Activated CD8-positive, alpha-beta memory T cell treated with anti-CD3 and anti-CD28 coated beads, Interleukin-2, amount 50 U/mL, for 24 hours (primary cell): ENCODE data around the gene DLGAP4.

Experiments used
- DNase-seq: peaks from one replicate; pipeline ENCODE4 v3.0.0-alpha.2; 2020; ENCODE audit errors: extremely low read depth

Gene DLGAP4

GRCh38 chr20:36447101-36447500, 141.0 kb downstream of the DLGAP4 start:
- no peak for DNase-seq

GRCh38 chr20:36449663-36450062, 143.5 kb downstream of the DLGAP4 start:
- no peak for DNase-seq

DNA sequence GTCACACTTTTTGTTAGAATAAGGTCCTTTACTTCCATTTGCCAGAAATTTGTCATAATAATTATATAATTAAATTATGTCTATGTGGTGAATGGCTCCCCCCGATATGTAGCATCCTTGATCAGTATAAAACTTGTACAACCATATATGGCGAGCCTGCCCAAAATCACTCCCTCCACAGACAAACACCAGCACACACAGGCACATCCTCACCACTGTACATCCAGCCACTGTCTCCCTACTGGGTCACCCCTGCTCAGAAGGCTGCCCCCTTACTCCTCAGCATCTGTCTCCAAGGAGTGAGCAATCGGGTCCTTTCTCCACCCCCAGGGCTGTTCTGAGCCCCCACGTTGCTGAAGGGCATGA, 148.2 kb downstream of the DLGAP4 start:
- no peak for DNase-seq

DNA sequence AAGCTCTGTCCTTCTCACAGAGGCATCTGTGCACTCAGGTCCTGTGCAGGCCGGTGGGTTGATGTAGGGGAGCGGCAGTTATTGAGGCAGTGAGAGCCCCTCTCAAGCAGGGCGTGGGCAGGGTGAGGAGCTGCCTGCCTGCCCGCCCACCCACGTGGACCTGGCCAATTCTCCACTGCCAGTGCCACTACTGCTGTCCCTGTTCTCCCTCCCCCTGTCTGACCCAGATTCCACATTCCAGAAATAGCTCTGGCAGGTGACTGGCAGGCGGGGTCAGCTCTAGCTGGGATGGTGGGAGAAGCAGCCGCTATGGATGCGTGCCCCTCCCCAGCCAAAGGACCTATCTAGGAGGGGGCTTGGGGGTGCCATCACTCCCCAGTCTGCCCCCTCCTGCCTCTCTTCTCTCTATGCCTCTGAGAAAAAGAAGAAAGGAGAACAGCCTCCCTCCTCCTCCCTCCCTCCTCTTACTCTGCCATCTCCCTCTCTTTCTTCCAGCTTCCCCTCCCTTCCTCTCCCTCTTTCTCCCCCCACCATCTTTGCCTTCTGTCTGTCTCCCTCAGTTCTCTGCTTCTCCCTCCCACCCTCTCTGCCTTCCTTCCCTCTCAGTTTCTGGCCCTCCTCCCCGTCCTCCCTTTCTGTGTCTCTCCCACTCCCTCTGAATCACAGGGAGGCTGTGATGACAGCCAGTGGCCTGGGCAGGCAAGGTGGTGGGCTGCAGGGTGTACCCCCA, 148.7 kb downstream of the DLGAP4 start:
- no peak for DNase-seq

DNA sequence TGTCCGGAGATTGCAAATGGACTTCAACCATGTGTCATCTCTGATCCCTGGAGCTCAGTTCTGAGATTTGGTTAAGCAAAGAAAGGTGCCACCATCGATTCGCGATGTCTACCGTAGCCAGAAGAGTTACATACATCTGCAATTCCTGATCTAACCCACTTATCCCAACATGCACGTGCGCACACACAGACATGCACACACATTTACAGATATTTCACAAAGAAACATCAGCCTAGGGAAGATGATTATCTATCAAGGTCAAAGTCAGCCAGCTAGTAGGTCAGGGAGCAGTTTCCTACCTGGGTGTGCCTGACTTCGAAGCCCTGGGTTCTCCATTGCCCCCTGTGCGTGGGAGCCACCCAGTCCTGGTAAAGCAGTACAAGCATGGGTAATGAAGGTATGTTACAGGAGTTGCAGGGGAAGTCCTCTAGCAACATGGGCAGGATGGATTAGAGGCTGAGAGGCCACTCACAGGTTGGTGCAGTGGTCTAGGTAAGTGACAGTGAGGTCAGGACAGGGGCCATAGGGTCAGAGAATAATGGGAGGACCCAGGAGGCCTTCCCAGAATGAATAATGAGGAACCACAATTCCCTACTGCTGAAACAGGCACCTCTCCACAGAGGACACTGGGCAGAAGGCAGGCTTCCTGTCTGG, 150.0 kb downstream of the DLGAP4 start:
- DNase-seq = no peak

DNA sequence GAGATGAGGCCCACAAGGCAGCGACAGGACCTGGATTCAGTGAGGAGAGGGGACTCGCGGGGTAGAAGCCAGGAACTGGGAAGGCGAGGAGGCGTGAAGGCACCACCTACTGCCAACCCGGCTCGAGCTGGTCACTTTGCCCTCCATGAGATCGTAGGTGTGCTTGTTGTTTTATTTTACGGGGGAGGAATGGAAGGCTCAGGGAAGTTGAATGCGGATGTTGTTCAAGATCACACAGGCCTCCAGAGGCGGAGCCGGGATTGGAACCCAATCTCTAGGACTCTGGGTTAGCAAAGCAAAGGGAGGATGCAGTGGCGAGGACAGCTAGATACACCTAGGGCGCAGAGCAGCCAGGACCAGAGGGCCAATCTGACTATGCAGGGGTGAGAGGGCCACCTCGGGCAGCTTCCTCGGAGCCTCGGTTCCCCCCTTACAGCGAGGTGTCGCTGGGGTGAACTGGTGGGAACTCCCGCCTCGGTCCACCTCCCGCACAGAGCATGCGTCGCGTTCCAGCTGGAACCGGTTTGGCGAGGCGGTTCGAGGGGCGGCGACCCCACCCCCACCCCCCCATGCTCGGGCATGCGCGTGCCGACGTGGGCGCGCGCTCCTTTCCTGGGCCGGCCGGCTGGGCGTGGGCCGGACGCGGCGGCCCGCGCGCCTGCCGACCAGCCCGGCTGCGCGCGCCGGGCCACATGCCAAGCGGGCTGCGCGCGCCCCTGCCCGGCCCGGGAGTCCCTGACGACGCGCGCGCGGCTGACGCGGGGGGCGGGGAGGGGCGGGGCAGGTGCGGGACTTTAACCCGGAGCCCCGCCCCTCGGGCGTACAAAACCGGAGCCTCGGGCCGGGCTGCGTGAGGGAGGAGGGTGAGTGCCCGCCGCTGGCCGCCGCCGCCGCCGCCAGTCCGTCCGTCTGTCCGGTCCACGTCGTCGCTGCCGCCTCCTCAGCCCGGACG, 154.8 kb downstream of the DLGAP4 start:
- DNase-seq = peak; percentile 68

GRCh38 chr20:36461600-36462439, 155.7 kb downstream of the DLGAP4 start:
- DNase-seq = no peak

DNA sequence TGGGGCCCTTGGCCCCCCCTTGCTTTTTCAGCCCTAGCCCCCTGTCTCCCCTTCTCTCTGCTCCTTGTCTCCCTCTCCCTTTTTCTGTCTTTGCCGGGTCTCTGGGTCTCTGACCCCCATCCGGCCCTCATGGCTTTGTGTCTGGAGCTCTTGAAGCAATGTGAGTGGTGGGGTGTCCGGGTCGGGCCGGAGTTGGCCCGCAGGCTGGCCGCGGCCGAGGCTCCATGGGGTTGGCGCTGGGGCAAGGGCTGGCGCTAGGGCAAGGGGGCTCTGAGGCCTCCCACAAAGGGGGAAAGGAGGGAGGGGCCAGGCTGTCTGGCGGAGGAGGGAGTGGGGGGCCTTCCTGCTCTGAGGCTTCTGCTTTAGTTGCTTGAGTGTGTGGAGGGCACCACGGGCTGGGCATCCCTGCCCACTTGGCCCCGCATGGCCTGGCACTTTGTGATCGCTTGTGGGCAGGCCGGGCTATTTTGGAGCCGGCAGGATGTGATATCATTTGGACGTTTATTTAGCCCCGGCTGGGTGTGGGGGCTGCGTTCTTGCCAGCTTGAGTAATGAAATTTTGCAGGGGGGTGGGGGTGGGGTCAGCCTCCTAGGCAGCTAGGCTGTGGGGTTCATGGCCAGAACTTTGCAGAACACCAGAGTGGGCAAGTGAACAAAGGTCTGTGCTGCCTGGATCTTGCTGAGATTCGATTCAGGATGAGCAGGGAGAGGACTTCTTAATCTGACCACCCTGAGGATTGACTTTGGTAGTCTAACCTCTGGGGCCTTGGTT, 156.5 kb downstream of the DLGAP4 start:
- DNase-seq = no peak

DNA sequence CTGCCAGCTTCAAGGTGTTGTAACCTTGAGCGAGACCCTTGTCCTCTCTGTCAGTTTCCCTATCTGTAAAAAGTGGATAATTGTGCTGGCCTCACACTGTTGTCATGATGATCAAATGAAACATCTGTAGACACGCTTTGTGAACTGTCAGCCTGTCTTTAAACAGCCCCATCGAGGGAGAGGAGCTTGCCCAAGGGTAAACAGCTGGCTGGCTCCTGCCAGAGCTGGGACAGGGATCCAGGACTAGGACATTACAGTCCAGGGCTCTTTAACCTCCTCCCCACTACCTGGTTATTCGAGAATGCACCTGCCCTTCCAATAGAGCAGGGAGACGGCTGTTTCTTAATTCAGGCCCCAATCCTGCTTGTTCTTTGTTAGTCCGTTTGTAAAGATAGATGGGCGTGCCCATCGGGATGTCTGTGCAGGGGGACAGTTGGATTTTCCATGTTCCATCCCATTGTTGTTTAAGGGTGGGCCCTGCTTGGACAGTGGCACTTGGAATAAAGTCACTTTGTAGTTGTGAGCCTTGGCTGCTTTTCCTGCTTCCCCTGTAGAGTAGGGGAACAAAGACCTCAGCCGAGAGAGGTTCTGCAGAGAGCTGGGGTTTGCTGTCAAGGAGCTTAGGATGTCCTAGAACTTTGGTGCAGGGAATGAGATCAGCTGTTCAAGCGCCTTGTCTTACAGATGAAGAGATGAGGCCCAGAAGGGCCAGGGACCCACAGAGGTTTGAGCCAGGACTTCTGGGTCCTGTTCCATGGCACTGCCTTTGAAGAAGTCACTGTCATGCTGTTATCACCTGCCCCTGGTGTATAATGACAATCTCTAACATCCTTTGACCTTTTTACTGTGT, 157.3 kb downstream of the DLGAP4 start:
- no peak for DNase-seq

DNA sequence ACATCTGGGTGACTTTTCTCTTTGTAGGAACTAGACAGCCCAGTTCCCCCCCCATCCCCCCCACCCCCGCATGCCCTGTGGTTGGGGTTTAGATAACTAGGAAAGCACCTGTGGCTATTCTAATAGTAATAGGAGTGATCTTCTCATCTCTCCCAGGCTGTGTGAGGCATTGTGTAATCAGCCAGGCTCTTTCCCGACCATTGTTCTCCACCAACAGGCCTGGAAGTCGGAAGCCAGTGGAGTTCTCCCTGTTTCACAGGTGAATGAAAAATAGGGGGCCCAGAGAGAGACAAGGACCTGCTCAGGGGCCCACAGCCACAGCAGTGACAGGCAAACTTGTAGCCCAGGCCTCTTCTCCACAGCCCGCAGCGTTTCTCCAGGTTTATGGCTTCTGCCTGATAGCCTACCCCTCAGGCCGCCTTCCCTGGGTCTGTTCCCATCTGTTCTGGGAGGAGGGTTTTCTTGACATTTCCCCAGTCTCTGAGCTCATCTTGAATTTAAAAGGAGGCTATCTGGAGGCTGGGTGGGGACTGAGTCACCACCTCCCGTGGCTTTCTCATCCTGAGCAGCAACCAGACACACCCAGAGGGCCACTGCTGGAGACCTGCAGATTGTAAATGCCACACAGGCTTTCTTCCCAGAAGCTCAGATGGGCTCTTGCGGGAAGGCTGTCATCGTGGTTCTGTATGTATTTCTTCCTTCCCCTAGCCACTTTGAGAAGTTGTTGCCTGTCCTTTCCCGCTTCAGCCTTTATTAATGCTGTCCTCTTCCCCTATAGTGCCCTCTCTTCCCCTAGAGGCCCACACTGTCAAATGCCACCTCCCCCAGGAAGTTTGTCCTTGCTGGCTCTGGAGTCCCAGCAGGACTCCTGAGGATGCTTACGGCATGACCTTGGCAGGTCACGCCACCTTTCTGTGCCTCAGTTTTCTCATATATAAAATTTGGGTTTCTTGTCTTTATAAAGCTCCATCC, 159.3 kb downstream of the DLGAP4 start:
- DNase-seq = no peak

GRCh38 chr20:36466089-36466488, 159.9 kb downstream of the DLGAP4 start:
- DNase-seq = no peak

DNA sequence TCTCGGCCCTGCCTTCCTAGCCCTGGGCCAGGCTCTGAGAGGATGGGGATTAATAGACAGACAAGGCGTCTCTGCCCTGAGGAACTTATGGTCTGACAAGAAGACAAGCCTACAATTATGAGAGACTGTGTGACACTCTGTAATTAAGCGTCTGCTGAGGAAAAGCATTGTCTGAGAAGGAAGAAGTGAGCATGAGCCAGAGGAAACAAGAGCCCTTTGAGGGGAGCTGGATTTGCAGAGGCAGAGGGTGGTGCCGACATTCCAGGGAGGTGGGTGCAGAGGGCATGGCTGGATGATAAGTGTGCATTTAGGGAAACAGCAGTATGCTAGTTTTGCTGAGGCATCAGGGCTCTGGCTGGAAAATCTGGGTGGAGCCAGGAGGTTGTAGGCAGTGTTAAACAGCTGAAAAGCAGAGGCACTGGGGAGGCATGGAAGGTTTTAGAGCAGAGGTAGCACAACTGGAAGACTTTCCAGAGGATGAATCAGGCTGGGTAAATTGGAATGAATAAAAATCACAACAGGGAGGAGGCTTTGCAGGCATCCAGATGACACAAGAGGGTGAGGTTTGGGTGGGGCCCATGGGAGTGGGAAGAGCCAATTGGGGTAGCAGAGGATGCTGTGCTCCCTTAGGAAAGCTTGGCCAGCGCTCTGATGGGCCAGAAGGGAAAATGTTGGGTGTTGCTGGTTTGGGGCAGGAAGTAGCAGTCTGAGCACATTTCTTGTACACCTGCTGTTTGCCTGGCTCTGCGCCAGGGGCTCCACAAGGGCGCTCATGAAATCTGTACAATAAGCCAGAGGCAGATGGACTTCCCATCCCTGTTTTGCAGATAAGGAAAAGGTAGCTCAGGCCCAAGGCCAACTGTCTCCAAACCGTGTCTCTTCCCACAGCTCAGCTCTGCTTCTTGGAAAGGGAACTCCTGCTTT, 161.2 kb downstream of the DLGAP4 start:
- no peak for DNase-seq

DNA sequence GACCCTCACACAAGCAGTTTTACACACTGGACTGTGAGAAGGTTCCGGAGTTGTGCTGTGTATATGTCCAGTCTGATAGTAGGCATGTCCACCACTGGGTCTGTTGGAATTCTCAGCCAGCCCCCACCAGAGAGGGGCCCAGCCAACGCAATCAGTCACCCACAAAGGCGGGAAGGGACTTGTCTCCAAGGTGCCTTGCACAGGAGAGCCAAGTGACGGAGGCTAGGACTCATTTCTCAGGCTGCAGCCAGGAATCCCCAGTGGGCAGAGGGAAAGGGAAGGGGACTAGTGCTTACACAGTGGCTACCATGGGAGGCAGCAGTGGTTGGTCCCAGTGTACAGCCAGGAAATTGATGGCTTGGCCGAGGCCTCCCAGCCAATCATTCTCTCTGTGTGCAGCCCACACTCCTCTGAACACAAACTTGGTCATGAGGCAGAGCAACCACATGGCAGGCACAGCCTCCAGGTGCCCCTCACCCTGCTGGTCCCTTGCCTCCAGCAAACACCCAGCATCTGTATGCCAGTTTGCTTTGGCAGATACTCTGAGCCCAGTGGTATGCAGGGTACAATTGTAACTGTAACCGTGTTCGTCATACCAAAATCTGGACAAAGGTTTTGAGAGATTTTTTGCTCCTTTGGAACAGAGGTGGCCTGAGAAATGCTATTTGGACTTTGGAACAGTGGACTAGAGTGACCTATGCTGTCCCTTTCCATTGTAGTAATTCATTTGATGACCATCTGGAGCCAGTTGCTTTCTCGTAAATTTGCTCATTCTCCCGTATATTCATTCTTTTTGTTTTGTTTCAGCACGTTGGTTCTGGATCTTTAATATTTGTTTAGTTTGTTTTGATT, 162.2 kb downstream of the DLGAP4 start:
- DNase-seq = no peak

- no peak for DNase-seq
Measured at GRCh38 chr20:36469973-36470372, 163.8 kb downstream of the DLGAP4 start.

GRCh38 chr20:36471885-36472636, 165.9 kb downstream of the DLGAP4 start:
- DNase-seq = no peak

- no peak for DNase-seq
Measured at GRCh38 chr20:36472637-36473090, 166.5 kb downstream of the DLGAP4 start.
